ENCODE data around the gene SLC43A3.

DNA sequence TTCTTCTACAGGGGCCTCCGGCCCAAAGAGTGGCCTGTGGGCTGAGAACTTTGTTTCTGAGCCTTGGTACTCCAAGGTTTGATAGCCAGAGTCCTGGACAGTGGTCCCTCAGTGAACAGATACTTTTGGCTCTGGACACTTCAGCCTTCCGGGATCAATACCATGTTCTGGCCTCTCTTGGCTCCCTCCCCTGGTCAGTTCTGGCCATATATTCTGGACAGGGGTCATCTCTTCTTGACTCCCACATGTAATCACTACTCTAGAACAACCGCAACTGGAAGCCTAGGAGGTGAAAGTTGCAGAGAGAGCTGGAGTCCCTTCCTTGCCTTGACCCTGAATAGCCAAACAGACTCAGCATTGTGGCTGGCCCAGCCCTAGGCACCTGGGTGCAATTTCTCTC, 35.7 kb upstream of the SLC43A3 start:
- TF ChIP-seq, protein P1, sequence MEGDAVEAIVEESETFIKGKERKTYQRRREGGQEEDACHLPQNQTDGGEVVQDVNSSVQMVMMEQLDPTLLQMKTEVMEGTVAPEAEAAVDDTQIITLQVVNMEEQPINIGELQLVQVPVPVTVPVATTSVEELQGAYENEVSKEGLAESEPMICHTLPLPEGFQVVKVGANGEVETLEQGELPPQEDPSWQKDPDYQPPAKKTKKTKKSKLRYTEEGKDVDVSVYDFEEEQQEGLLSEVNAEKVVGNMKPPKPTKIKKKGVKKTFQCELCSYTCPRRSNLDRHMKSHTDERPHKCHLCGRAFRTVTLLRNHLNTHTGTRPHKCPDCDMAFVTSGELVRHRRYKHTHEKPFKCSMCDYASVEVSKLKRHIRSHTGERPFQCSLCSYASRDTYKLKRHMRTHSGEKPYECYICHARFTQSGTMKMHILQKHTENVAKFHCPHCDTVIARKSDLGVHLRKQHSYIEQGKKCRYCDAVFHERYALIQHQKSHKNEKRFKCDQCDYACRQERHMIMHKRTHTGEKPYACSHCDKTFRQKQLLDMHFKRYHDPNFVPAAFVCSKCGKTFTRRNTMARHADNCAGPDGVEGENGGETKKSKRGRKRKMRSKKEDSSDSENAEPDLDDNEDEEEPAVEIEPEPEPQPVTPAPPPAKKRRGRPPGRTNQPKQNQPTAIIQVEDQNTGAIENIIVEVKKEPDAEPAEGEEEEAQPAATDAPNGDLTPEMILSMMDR (IDR thresholded peaks at IDR 0.05; ENCODE audit: low read depth, low read length, poor library complexity, severe bottlenecking) = no peak
- TF ChIP-seq EZH2phosphoT487 (IDR thresholded peaks at IDR 0.05; ENCODE audit: borderline replicate concordance, low read length) = no peak

All from DOHH2 (cell line).